ENCODE results near the gene GPC6.

DNA sequence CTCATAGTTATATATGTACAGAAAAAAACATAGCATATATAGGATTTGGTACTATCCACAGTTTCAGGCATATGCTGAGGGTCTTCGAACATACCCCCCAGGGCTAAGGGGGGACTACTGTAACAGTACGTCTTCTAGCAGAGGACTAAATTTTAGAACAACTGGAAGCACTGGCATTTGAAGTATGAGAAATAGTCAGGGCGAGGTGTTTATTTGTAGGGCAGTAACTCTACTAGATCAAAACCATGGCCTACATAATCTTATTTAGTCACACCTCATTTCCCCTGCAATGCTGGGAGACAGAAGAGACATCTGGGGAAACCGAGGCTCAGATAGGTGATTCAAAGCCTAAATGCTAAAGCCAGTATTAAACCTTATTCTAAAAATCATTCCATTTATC lies 1007.2 kb downstream of the GPC6 start:
- TF ChIP-seq, protein P1, sequence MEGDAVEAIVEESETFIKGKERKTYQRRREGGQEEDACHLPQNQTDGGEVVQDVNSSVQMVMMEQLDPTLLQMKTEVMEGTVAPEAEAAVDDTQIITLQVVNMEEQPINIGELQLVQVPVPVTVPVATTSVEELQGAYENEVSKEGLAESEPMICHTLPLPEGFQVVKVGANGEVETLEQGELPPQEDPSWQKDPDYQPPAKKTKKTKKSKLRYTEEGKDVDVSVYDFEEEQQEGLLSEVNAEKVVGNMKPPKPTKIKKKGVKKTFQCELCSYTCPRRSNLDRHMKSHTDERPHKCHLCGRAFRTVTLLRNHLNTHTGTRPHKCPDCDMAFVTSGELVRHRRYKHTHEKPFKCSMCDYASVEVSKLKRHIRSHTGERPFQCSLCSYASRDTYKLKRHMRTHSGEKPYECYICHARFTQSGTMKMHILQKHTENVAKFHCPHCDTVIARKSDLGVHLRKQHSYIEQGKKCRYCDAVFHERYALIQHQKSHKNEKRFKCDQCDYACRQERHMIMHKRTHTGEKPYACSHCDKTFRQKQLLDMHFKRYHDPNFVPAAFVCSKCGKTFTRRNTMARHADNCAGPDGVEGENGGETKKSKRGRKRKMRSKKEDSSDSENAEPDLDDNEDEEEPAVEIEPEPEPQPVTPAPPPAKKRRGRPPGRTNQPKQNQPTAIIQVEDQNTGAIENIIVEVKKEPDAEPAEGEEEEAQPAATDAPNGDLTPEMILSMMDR (conservative IDR thresholded peaks at IDR 0.05), result no peak
- TF ChIP-seq EZH2 (IDR thresholded peaks at IDR 0.05; ENCODE audit: low read depth), result no peak
